NCI-H1092 treated with DMSO at 0.1 percent for 48 hours (cell line): ENCODE results near the gene FBN1.

Experiments used
- DNase-seq: peaks from one replicate; lab custom pipeline; 2025; lab: John Stamatoyannopoulos, UW

The FBN1 gene

GRCh38 chr15:48652510-48653076 lies 7.1 kb upstream of the FBN1 start:
- no peak for DNase-seq

DNA sequence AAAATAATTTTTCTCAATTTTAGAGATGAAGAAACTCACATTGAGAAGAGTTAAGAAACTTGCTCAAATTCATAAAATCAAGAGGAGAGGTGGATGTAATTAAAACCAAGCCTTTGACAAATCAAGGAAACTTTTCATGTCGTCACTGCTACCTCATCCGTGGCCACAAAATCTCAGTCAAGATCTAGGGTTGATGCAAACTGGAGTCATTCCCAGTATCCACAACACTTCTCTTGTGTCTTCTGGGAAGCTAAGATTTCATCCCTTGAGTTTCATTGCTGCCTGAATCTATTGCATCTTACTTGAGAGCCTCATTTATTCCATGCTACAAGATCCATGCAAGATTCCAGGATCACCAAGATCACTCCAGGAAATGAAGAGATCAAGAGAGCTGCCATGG lies 5.4 kb upstream of the FBN1 start:
- DNase-seq, result no peak

- DNase-seq, result no peak
Measured at GRCh38 chr15:48647962-48648361, 2.5 kb upstream of the FBN1 start.

DNA sequence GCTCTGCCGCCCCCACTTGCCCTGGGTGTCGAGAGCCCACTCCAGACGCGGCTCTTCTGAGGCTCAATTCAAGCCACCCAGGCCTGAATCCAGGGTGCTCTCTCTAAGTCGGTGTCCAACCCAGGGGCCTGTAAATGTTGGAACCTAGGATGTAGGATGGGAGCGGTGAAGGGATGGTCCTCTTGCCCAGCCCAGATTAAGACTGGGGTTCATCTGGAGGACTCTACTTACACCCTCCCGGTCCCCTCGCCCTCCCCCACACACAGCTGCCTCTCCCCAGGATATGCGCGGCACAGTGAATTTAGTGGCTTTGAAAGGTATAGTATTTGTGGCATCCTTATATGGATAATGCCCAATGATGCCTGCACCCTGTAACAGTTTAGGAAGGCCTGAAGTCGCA lies 822 bp upstream of the FBN1 start:
- DNase-seq, result no peak

- peak; percentile 4 for DNase-seq
Measured at GRCh38 chr15:48644827-48645557, 517 bp downstream of the FBN1 start.

GRCh38 chr15:48644467-48644826 lies 1.1 kb downstream of the FBN1 start:
- no peak for DNase-seq

DNA sequence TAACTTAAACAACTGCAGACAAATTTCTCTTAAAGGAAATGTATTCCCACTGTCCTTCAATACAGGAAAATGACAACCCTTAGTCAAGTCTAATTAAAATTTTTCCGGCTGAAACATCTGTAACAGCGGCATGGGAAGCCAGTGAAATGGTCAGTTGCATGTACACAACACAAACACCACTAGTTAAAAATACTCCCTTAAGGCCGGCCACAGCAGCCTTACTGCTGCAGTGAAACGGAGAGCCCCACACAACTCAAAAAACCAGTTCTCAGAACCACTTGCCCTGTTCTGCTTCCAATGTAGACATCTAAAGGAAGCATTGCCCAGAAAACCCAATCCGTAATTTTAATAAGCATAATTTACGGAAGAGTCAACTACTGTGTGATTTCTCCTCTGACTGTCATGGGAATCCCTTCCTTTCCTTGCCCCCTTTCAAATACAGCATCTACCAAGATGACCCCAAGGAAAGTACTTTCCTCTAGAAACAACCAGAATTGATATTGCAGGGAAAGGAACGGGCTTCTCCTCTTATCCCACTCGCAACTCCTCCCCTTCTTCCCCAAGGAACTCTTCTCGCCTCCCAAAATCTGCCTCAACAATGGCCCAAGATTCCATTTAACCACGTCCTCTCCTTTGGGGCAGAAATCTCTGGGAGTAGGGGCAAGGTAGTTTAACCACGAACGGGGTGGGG lies 1.6 kb downstream of the FBN1 start:
- no peak for DNase-seq

GRCh38 chr15:48643206-48643605 lies 2.3 kb downstream of the FBN1 start:
- no peak for DNase-seq

- DNase-seq, result no peak
Measured at GRCh38 chr15:48642795-48643194, 2.7 kb downstream of the FBN1 start.

DNA sequence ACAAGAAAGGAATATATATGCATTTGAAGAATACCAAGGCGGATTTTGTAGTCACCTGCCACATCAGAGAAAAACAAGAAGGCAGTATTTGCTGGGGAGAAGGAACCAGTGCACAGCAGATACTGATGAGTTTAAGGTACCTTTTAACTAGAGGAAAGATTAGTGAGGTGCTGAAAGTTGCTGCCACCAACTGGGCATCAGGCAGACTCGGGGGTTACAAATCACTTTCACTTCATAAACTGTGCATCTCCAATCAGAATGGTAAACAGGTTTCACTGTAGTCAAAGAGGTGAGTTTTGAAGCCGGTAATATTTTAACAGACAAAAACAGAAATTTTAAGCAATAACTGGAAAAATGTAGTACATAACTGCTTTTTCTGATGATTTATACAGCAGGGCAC lies 4.1 kb downstream of the FBN1 start:
- DNase-seq, result no peak

- DNase-seq, result no peak
Measured at GRCh38 chr15:48638963-48639362, 6.5 kb downstream of the FBN1 start.

- DNase-seq, result no peak
Measured at GRCh38 chr15:48637639-48638038, 7.9 kb downstream of the FBN1 start.

GRCh38 chr15:48636511-48636910 lies 9.0 kb downstream of the FBN1 start:
- DNase-seq, result no peak

GRCh38 chr15:48634893-48635292 lies 10.6 kb downstream of the FBN1 start:
- DNase-seq, result no peak

GRCh38 chr15:48634096-48634495 lies 11.4 kb downstream of the FBN1 start:
- no peak for DNase-seq

DNA sequence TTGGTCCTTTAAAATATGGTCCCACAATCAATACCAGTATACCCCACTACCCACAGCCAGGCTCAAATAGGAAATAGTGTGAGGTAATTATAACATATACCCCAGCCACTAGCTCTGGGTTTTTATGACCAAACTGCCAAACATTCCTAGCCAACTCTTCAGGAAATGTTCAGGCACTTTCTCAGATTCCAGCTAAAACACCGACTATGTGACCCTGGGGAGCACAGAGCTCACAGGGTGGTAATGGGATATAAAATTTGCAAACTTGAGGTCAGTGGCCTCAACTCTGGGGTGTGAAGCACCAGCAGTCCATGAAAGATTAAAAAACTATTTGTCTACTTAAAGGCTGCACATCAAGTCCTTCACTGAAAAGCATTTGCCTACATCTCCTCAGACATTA lies 12.9 kb downstream of the FBN1 start:
- no peak for DNase-seq

- no peak for DNase-seq
Measured at GRCh38 chr15:48631176-48631770, 14.2 kb downstream of the FBN1 start.

DNA sequence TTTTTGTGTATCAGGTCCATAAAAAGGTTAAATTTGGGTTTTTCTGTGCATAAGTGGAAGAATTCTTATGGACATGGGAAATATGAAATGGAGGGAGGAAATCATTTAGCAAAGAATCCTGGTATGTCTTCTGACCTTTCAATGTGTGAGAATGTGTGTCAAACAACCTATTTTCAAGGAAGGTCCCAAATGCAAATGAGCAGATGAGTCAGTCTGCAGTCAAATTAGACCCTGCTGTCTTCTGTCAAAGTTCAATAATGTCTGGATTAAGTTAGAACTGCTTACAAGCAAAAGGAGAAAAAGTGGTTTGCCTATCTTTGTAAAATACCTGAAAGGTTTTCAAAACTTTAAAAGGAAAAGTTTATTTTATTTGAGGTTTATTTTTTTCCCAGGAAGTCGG lies 15.3 kb downstream of the FBN1 start:
- no peak for DNase-seq

DNA sequence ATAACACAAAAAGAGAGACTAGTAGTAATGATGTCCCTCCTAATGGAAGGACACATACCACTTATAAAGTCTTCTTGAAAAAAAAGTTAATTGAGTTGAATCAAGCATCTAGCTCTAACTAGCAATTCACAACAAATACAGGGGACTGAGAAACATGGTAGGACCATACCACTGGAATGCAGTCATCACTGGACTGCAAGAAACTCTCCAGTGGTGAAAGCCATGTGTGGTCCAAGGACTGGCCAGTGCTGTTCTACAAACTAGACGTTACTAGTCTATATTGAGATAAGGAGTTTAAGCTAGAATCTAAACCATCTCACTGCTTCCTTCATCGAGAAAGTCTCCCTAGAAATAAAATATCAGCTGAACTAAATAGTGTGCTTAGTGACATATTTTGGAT lies 16.7 kb downstream of the FBN1 start:
- no peak for DNase-seq

DNA sequence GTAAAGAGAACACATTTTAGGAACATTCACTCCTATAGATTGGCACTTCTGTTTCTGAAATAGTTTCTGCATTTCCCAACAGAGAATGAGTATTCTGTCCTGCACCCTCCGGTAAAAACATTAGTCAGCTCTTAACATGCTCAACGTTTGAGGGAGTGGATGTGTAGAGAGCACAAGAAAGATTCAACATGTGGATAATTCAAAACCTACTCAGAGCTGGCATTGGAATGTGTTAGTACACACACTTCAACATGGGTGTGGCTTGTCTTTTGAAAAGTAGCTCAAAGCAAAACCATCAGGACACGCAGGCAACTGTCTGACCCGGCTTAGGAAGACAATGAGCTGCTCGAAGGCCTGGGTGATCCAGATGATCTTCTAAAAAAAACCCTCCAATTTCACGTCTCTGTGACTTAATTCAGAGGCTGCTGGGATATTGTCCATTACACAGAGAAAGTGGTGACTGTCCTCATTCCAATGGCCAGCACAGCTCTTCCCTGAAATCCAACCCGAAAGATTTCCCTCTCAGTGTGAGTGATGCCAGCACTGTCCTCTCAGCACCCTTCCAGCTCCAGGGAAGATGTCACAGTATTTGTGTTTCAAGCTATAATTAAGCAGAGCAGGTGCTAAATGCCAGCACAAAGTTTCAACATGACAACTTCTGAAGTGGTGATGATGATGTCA lies 18.1 kb downstream of the FBN1 start:
- no peak for DNase-seq

GRCh38 chr15:48625126-48625525 lies 20.4 kb downstream of the FBN1 start:
- no peak for DNase-seq

- DNase-seq, result no peak
Measured at GRCh38 chr15:48624700-48625099, 20.8 kb downstream of the FBN1 start.

- no peak for DNase-seq
Measured at GRCh38 chr15:48623456-48623855, 22.1 kb downstream of the FBN1 start.
